ENCODE results near the gene PTPN1. TPM values are rescaled to one million over a fixed set of nuclear protein-coding genes. Genes with fewer than 3 reads are reported as not detected.

Gene PTPN1
- total and polyA plus RNA-seq, 2 of the 13 experiments (the other 11 are each of a cell fraction or from before 2014, with no cell fraction given): 17.7 to 37.2 TPM

- TF ChIP-seq MEIS2 (CRISPR knock-in tag; IDR thresholded peaks at IDR 0.05): peak; percentile 47; the same call in 1 of the 2 replicates
- peak; percentile 47; the same call in 1 of the 2 replicates for TF ChIP-seq FOXO1 (CRISPR knock-in tag; IDR thresholded peaks at IDR 0.05)
- no peak for TF ChIP-seq ZNF160 (CRISPR knock-in tag; IDR thresholded peaks at IDR 0.05)
- TF ChIP-seq SALL1 (CRISPR knock-in tag; IDR thresholded peaks at IDR 0.05): peak; percentile 84
- no peak; the same call in none of the 2 replicates for TF ChIP-seq MTA1 (CRISPR knock-in tag; IDR thresholded peaks at IDR 0.05; ENCODE audit: borderline replicate concordance)
- no peak for TF ChIP-seq BCL6 (CRISPR knock-in tag; IDR thresholded peaks at IDR 0.05)
- TF ChIP-seq HNRNPLL (IDR thresholded peaks at IDR 0.05; ENCODE audit: low read depth, low read length, poor library complexity, severe bottlenecking): no peak
- no peak for TF ChIP-seq SETDB1 (CRISPR knock-in tag; IDR thresholded peaks at IDR 0.05; ENCODE audit: borderline replicate concordance)
- 0 out of 2 replicates have a peak, but pooled peaks have one; percentile 83 for TF ChIP-seq ZNF704 (CRISPR knock-in tag; IDR thresholded peaks at IDR 0.05; ENCODE audit: borderline replicate concordance)
- TF ChIP-seq TEF (CRISPR knock-in tag; IDR thresholded peaks at IDR 0.05): no peak
- TF ChIP-seq RARA (CRISPR knock-in tag; IDR thresholded peaks at IDR 0.05): peak; percentile 13; the same call in 1 of the 2 replicates
- peak; percentile 62; the same call in 1 of the 2 replicates for TF ChIP-seq ESRRA (CRISPR knock-in tag; IDR thresholded peaks at IDR 0.05; ENCODE audit: low read depth)
- TF ChIP-seq ZNF546 (CRISPR knock-in tag; conservative IDR thresholded peaks at IDR 0.05): no peak
- no peak for TF ChIP-seq YEATS2 (CRISPR knock-in tag; IDR thresholded peaks at IDR 0.05; ENCODE audit: borderline replicate concordance)
- TF ChIP-seq ZNF414 (CRISPR knock-in tag; IDR thresholded peaks at IDR 0.05): no peak
- peak; percentile 48; the same call in 1 of the 2 replicates for TF ChIP-seq ZFX (CRISPR knock-in tag; IDR thresholded peaks at IDR 0.05; ENCODE audit: low read depth)
- no peak for TF ChIP-seq NFAT5 (CRISPR knock-in tag; IDR thresholded peaks at IDR 0.05)
- peak; percentile 82; the same call in 1 of the 2 replicates for TF ChIP-seq ZNF34 (CRISPR knock-in tag; IDR thresholded peaks at IDR 0.05; ENCODE audit: borderline replicate concordance)
- TF ChIP-seq MYC (CRISPR knock-in tag; IDR thresholded peaks at IDR 0.05; ENCODE audit: borderline replicate concordance): 0 out of 2 replicates have a peak, but pooled peaks have one; percentile 32
- no peak for TF ChIP-seq RORA (CRISPR knock-in tag; IDR thresholded peaks at IDR 0.05)
- no peak for TF ChIP-seq ZNF382 (CRISPR knock-in tag; IDR thresholded peaks at IDR 0.05; ENCODE audit: borderline replicate concordance)
- no peak for TF ChIP-seq ZC3H4 (CRISPR knock-in tag; IDR thresholded peaks at IDR 0.05; ENCODE audit: borderline replicate concordance)
Observed at GRCh38 chr20:50464026-50464724, 46.0 kb upstream of the PTPN1 start (continued).
